HG03280 (cell line): ENCODE measurements around the gene TRAPPC4.
"Not testable (repeated sequence)": the region's sequence is repeated elsewhere in the genome, so short reads cannot be mapped to it uniquely, and the experiment has no call there.

Source experiments
- ATAC-seq: cut with Tn5 transposase; IDR thresholded peaks from one replicate; pipeline ENCODE4 v1.9.1; 2021; ENCODE audit warnings: mild to moderate bottlenecking, moderate library complexity; ENCODE audit not compliant: unreplicated experiment

TRAPPC4 gene

GRCh38 chr11:119012629-119013170 is 5.9 kb upstream of the TRAPPC4 start:
- no peak for ATAC-seq

- ATAC-seq, result no peak
These were observed 4.2 kb upstream of the TRAPPC4 start for GRCh38 chr11:119014209-119014924.

- no peak for ATAC-seq
These were observed 3.4 kb upstream of the TRAPPC4 start for GRCh38 chr11:119015054-119015611.

- no peak for ATAC-seq
These were observed 2.2 kb upstream of the TRAPPC4 start for GRCh38 chr11:119016216-119017009.

- not testable (repeated sequence) for ATAC-seq
These were observed 1.2 kb upstream of the TRAPPC4 start for GRCh38 chr11:119017377-119017776.

- no peak for ATAC-seq
These were observed 1.4 kb downstream of the TRAPPC4 start for GRCh38 chr11:119019996-119020395.

GRCh38 chr11:119021631-119022030 is 3.1 kb downstream of the TRAPPC4 start:
- ATAC-seq, result no peak

GRCh38 chr11:119023741-119024140 is 5.2 kb downstream of the TRAPPC4 start:
- no peak for ATAC-seq

- no peak for ATAC-seq
These were observed 6.0 kb downstream of the TRAPPC4 start for GRCh38 chr11:119024430-119025098.

GRCh38 chr11:119025099-119025473 is 6.5 kb downstream of the TRAPPC4 start:
- ATAC-seq, result no peak

GRCh38 chr11:119025541-119025940 is 7.0 kb downstream of the TRAPPC4 start:
- no peak for ATAC-seq

GRCh38 chr11:119025978-119026766 is 7.6 kb downstream of the TRAPPC4 start:
- ATAC-seq, result no peak

GRCh38 chr11:119026970-119027369 is 8.4 kb downstream of the TRAPPC4 start:
- ATAC-seq, result no peak

GRCh38 chr11:119027561-119028345 is 9.2 kb downstream of the TRAPPC4 start:
- ATAC-seq, result no peak

GRCh38 chr11:119028346-119029068 is 9.9 kb downstream of the TRAPPC4 start:
- ATAC-seq, result no peak

GRCh38 chr11:119029069-119029339 is 10.4 kb downstream of the TRAPPC4 start:
- no peak for ATAC-seq

GRCh38 chr11:119029340-119030028 is 10.9 kb downstream of the TRAPPC4 start:
- ATAC-seq, result peak; percentile 15

- ATAC-seq, result peak; percentile 15
These were observed 11.4 kb downstream of the TRAPPC4 start for GRCh38 chr11:119030029-119030328.
